NCI-H187 (cell line): ENCODE results near the gene KLF11.
"Not testable (repeated sequence)": the region's sequence is repeated elsewhere in the genome, so short reads cannot be mapped to it uniquely, and the experiment has no call there.

Experiments used
- DNase-seq, 2 experiments: peaks; one replicate each; lab custom pipeline; 2025; lab: John Stamatoyannopoulos, UW

The KLF11 gene

GRCh38 chr2:10026940-10027569 is 16.3 kb upstream of the KLF11 start:
- no peak for DNase-seq

- DNase-seq = no peak
These were observed 15.6 kb upstream of the KLF11 start for GRCh38 chr2:10027660-10028330.

- no peak for DNase-seq
These were observed 14.9 kb upstream of the KLF11 start for GRCh38 chr2:10028407-10028987.

GRCh38 chr2:10028988-10029874 is 14.1 kb upstream of the KLF11 start:
- no peak for DNase-seq

- DNase-seq = no peak
These were observed 13.5 kb upstream of the KLF11 start for GRCh38 chr2:10029875-10030223.

GRCh38 chr2:10030311-10030736 is 13.0 kb upstream of the KLF11 start:
- peak; percentile 70 to 78 for DNase-seq

- DNase-seq = not testable (repeated sequence)
These were observed 12.6 kb upstream of the KLF11 start for GRCh38 chr2:10030798-10031197.

- DNase-seq = no peak
These were observed 11.2 kb upstream of the KLF11 start for GRCh38 chr2:10031886-10032745.

- no peak for DNase-seq
These were observed 10.6 kb upstream of the KLF11 start for GRCh38 chr2:10032746-10033105.

GRCh38 chr2:10033251-10034006 is 9.9 kb upstream of the KLF11 start:
- DNase-seq = no peak

GRCh38 chr2:10034333-10035052 is 8.9 kb upstream of the KLF11 start:
- DNase-seq = no peak

GRCh38 chr2:10035053-10035422 is 8.3 kb upstream of the KLF11 start:
- no peak for DNase-seq

GRCh38 chr2:10035633-10036032 is 7.7 kb upstream of the KLF11 start:
- no peak for DNase-seq

GRCh38 chr2:10036095-10036884 is 7.1 kb upstream of the KLF11 start:
- DNase-seq = no peak

- DNase-seq = no peak
These were observed 5.2 kb upstream of the KLF11 start for GRCh38 chr2:10038123-10038522.

- no peak for DNase-seq
These were observed 4.6 kb upstream of the KLF11 start for GRCh38 chr2:10038716-10039115.

- no peak for DNase-seq
These were observed 3.5 kb upstream of the KLF11 start for GRCh38 chr2:10039658-10040410.

- no peak for DNase-seq
These were observed 1.6 kb upstream of the KLF11 start for GRCh38 chr2:10041711-10042110.
